Lower lobe of right lung (tissue), 2 donors: ENCODE data around the gene KLHL24. TPM values are rescaled to one million over a fixed set of nuclear protein-coding genes. Genes with fewer than 3 reads are reported as not detected.
"Not testable (repeated sequence)": the region's sequence is repeated elsewhere in the genome, so short reads cannot be mapped to it uniquely, and the experiment has no call there.

Source experiments
- ATAC-seq, 2 donors: fragments of 200-7000 bp; cut with Tn5 transposase; one replicate each; pipeline ENCODE4 v1.9.1; 2020 to 2022; ENCODE audit warnings: mild to moderate bottlenecking in 2 of 2, moderate library complexity in 2 of 2
- DNase-seq: peaks from one replicate; pipeline ENCODE4 v3.0.0-alpha.2; 2020
- H3K27ac ChIP-seq: fragments of 200-600 bp; one replicate; pipeline ENCODE4 v1.8.0; 2022
- H3K27me3 ChIP-seq: fragments of 200-600 bp; one replicate; pipeline ENCODE4 v1.8.0; 2022; ENCODE audit warnings: low read depth
- H3K36me3 ChIP-seq: fragments of 200-600 bp; one replicate; pipeline ENCODE4 v1.8.0; 2022; ENCODE audit warnings: mild to moderate bottlenecking
- H3K4me1 ChIP-seq: fragments of 200-600 bp; one replicate; pipeline ENCODE4 v1.8.0; 2022
- H3K4me3 ChIP-seq: fragments of 200-600 bp; one replicate; pipeline ENCODE4 v1.8.0; 2022; ENCODE audit warnings: mild to moderate bottlenecking
- H3K9me3 ChIP-seq: fragments of 200-600 bp; one replicate; pipeline ENCODE4 v1.8.0; 2022
- CTCF ChIP-seq: fragments of 200-600 bp; IDR thresholded peaks from one replicate; pipeline ENCODE4 v1.8.0; 2022; ENCODE audit warnings: antibody characterized with exemption, mild to moderate bottlenecking
- intact Hi-C: fragments of 100-400 bp; cut with DNase I; formaldehyde crosslinking; loops from one replicate; pipeline ENCODE4 v1.11.0; 2022
- total RNA-seq: library from RNA; stranded (reverse); fragmentation: NEBNext Ultra II Directional; extraction: Animal tissue kit (Norgen Biotek cat#: 25700); gene quantifications from one replicate; pipeline ENCODE4 v1.2.1, GENCODE V29; 2021
- donor health status: DM: no; HTN: yes; CAD: no; lungs with severe emphysema.

Gene KLHL24
- total RNA-seq, 1 donor from 2014 or later = 93.9 TPM

GRCh38 chr3:183701744-183702143, 66.3 kb downstream of the KLHL24 start:
- Histone ChIP-seq H3K9me3 (no peaks in the 10 kb centered on the region), H3K4me1 (peaks cover 20% of the 10 kb centered on the region), H3K27me3 (no peaks in the 10 kb centered on the region), H3K27ac (no peak overlapping the region), H3K36me3 (peaks cover 6% of the 10 kb centered on the region), H3K4me3 (no peak overlapping the region)
- TF ChIP-seq CTCF = no peak
- intact Hi-C loops = no loop called here
- ATAC-seq (no peak), DNase-seq (no peak)

GRCh38 chr3:183703892-183704291, 68.5 kb downstream of the KLHL24 start:
- intact Hi-C loops, H3K4me3 ChIP-seq, H3K36me3 ChIP-seq, ATAC-seq, H3K27me3 ChIP-seq, DNase-seq, H3K9me3 ChIP-seq, H3K27ac ChIP-seq: not testable (repeated sequence)
- H3K4me1 ChIP-seq = peaks cover 16% of the 10 kb centered on the region

GRCh38 chr3:183710231-183710630, 74.8 kb downstream of the KLHL24 start:
- H3K27ac ChIP-seq = no peak overlapping the region
- no peaks in the 10 kb centered on the region for H3K27me3 ChIP-seq
- H3K4me3 ChIP-seq = no peak overlapping the region
- no peak for DNase-seq
- intact Hi-C loops = no loop called here
- peaks cover under 1% of the 10 kb centered on the region for H3K36me3 ChIP-seq
- TF ChIP-seq CTCF = no peak
- no peaks in the 10 kb centered on the region for H3K4me1 ChIP-seq
- ATAC-seq = no peak
- no peaks in the 10 kb centered on the region for H3K9me3 ChIP-seq

- Histone ChIP-seq H3K9me3 (no peaks in the 10 kb centered on the region), H3K36me3 (peaks cover 12% of the 10 kb centered on the region), H3K4me1 (no peaks in the 10 kb centered on the region), H3K27me3 (no peaks in the 10 kb centered on the region), H3K4me3 (no peak overlapping the region), H3K27ac (no peak overlapping the region)
- no peak for TF ChIP-seq CTCF
- no peak for DNase-seq
- intact Hi-C loops = no loop called here
- no peak for ATAC-seq
Measured at GRCh38 chr3:183711516-183711915, 76.1 kb downstream of the KLHL24 start.

- DNase-seq (no peak), ATAC-seq (no peak)
- Histone ChIP-seq H3K4me3 (no peak overlapping the region), H3K27me3 (no peaks in the 10 kb centered on the region), H3K36me3 (peaks cover 43% of the 10 kb centered on the region), H3K27ac (no peak overlapping the region), H3K4me1 (no peaks in the 10 kb centered on the region), H3K9me3 (no peaks in the 10 kb centered on the region)
- no peak for TF ChIP-seq CTCF
- intact Hi-C loops = no loop called here
Measured at GRCh38 chr3:183714622-183715021, 79.2 kb downstream of the KLHL24 start.

GRCh38 chr3:183718012-183718411, 82.6 kb downstream of the KLHL24 start:
- Histone ChIP-seq H3K36me3 (peaks cover 76% of the 10 kb centered on the region), H3K4me3 (no peak overlapping the region), H3K9me3 (no peaks in the 10 kb centered on the region), H3K4me1 (no peaks in the 10 kb centered on the region), H3K27me3 (no peaks in the 10 kb centered on the region), H3K27ac (no peak overlapping the region)
- intact Hi-C loops = no loop called here
- DNase-seq = no peak
- no peak for TF ChIP-seq CTCF
- ATAC-seq = no peak
